Right atrium auricular region (tissue), 2 donors: ENCODE results near the gene UBE3C. TPM values are rescaled to one million over a fixed set of nuclear protein-coding genes. Genes with fewer than 3 reads are reported as not detected.

Source experiments
- DNase-seq: peaks from one replicate; pipeline ENCODE4 v3.0.0-alpha.2; 2019; ENCODE audit warnings: low spot score
- H3K27ac ChIP-seq, 2 donors: fragments of 200-600 bp; sonication (generic); 1 replicate in 1 of 2; 2 replicates in 1 of 2; pipeline ENCODE4 v1.5.1; 2016 to 2019
- H3K27me3 ChIP-seq, 2 donors: fragments of 200-600 bp; sonication (generic); one replicate each; pipeline versions ENCODE4 v1.5.1 to v1.6.0; 2017 to 2019
- H3K36me3 ChIP-seq: fragments of 200-600 bp; sonication (generic); one replicate; pipeline ENCODE4 v1.5.1; 2016
- H3K4me1 ChIP-seq, 2 donors: fragments of 200-600 bp; sonication (generic); one replicate each; pipeline versions ENCODE4 v1.5.1 to v1.6.0; 2017 to 2019
- H3K4me3 ChIP-seq, 2 donors: fragments of 200-600 bp; sonication (generic); 1 replicate in 1 of 2; 2 replicates in 1 of 2; pipeline ENCODE4 v1.5.1; 2017 to 2019; ENCODE audit warnings: mild to moderate bottlenecking in 1 of 2, moderate library complexity in 1 of 2
- H3K9me3 ChIP-seq, 2 donors: fragments of 200-600 bp; sonication (generic); one replicate each; pipeline ENCODE4 v1.5.1; 2019
- total RNA-seq, 2 donors: library from RNA; depleted of rRNA; stranded (reverse); fragments of >200 nt; gene quantifications; one replicate each; pipeline ENCODE4 v1.1.0, GENCODE V29; 2016
- TF ChIP-seq, protein P1 (sequence below), 2 donors: fragments of 200-600 bp; sonication (generic); IDR thresholded peaks; one replicate each; pipeline ENCODE4 v1.5.1; 2019; ENCODE audit warnings: antibody characterized with exemption in 2 of 2

The UBE3C gene
- total RNA-seq, 2 donors from 2014 or later: 53.3 to 60.8 TPM

DNA sequence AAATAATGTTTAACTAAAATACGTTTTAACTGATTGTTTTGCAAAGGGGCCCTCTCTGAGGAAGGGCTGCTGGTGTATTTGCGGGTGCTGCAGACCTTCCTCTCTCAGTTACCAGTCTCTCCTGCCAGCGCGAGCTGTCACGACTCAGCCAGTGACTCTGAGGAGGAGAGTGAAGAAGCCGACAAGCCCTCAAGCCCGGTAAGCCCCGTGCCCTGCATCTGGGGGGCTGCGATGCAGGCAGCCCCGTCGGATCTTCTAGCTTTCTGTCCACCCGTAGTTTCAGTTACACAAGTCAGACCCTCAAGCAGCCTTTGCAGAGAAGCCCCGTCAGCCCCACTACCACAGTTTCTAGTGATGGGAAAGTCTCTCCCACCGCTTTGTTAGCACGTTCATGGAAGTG, 45.1 kb downstream of the UBE3C start:
- TF ChIP-seq, protein P1, sequence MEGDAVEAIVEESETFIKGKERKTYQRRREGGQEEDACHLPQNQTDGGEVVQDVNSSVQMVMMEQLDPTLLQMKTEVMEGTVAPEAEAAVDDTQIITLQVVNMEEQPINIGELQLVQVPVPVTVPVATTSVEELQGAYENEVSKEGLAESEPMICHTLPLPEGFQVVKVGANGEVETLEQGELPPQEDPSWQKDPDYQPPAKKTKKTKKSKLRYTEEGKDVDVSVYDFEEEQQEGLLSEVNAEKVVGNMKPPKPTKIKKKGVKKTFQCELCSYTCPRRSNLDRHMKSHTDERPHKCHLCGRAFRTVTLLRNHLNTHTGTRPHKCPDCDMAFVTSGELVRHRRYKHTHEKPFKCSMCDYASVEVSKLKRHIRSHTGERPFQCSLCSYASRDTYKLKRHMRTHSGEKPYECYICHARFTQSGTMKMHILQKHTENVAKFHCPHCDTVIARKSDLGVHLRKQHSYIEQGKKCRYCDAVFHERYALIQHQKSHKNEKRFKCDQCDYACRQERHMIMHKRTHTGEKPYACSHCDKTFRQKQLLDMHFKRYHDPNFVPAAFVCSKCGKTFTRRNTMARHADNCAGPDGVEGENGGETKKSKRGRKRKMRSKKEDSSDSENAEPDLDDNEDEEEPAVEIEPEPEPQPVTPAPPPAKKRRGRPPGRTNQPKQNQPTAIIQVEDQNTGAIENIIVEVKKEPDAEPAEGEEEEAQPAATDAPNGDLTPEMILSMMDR (IDR thresholded peaks at IDR 0.05): no peak

DNA sequence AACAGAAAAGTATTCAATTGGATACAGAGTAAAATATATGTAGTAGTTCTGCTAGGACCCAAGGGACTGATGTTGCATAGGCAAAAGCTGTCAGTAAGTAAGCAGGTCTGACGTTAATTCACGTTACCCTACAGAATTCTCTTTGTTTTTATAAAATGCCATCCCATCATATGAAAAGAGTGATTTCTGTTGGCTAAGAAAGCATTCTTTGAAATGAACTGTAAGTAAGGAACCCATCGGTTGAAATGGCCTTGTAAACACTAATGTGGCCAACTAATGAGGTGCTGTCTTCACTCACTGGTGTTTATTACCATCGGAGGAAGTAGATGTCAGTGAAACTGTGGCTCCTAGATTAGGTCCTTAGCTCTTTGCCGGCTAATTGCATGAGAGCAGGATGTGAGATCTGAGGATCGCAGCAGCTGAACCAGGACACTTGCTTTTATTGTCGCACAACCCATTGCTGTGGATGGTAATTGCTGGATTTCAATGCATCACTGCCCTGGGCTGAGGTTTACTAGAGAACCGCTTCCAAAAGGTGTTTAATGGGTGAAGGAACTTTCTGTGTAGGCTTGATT, 49.5 kb downstream of the UBE3C start:
- H3K4me3 ChIP-seq: no peak overlapping the region
- no peaks in the 10 kb centered on the region for H3K4me1 ChIP-seq
- DNase-seq: no peak
- no peak overlapping the region for H3K27ac ChIP-seq
- no peaks in the 10 kb centered on the region for H3K27me3 ChIP-seq
- H3K9me3 ChIP-seq: no peaks in the 10 kb centered on the region
- TF ChIP-seq, protein P1 (IDR thresholded peaks at IDR 0.05): no peak
- peaks cover 93% of the 10 kb centered on the region for H3K36me3 ChIP-seq

More for the DNA sequence above, 45.1 kb downstream of the UBE3C start:
- no peak for DNase-seq
- no peak overlapping the region for H3K4me3 ChIP-seq
- no peak overlapping the region for H3K27ac ChIP-seq
- H3K4me1 ChIP-seq: no peaks in the 10 kb centered on the region
- no peaks in the 10 kb centered on the region for H3K9me3 ChIP-seq
- H3K36me3 ChIP-seq: peaks cover 86% of the 10 kb centered on the region
- no peaks in the 10 kb centered on the region for H3K27me3 ChIP-seq

- Histone ChIP-seq H3K27ac (no peak overlapping the region), H3K36me3 (peaks cover 84% of the 10 kb centered on the region), H3K4me3 (no peak overlapping the region), H3K4me1 (no peaks in the 10 kb centered on the region), H3K27me3 (no peaks in the 10 kb centered on the region), H3K9me3 (no peaks in the 10 kb centered on the region)
- TF ChIP-seq, protein P1 (IDR thresholded peaks at IDR 0.05): no peak
- no peak for DNase-seq
Observed at GRCh38 chr7:157189405-157189804, 50.7 kb downstream of the UBE3C start.

DNA sequence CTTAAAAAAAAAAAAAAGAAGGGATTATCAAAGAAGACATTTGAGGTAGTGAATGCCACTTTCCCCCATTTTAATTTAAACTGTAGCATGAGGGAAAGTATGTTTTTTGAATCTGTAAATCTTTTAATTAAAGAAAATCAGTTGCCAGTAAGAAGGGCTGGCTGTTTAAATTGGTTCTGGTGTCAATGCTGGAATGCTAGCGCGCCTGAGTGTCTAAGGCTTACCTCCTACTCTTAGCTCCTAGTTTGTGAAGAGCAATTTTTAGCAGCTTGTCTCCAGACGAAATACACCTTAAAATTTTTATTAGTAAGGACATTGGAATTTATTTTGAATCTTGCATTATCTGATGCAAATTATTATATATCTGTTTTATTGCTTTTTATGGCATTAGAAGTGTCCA, 54.1 kb downstream of the UBE3C start:
- peaks cover 70% of the 10 kb centered on the region for H3K36me3 ChIP-seq
- TF ChIP-seq, protein P1 (IDR thresholded peaks at IDR 0.05): no peak

GRCh38 chr7:157193274-157193673, 54.5 kb downstream of the UBE3C start:
- no peaks in the 10 kb centered on the region for H3K9me3 ChIP-seq
- H3K27me3 ChIP-seq: no peaks in the 10 kb centered on the region
- peaks cover 70% of the 10 kb centered on the region for H3K36me3 ChIP-seq
- no peak overlapping the region for H3K27ac ChIP-seq
- DNase-seq: no peak
- H3K4me3 ChIP-seq: no peak overlapping the region
- TF ChIP-seq, protein P1 (IDR thresholded peaks at IDR 0.05): no peak
- H3K4me1 ChIP-seq: no peaks in the 10 kb centered on the region

More for the DNA sequence above, 54.1 kb downstream of the UBE3C start:
- Histone ChIP-seq H3K4me1 (no peaks in the 10 kb centered on the region), H3K4me3 (no peak overlapping the region), H3K27ac (no peak overlapping the region), H3K9me3 (no peaks in the 10 kb centered on the region), H3K27me3 (no peaks in the 10 kb centered on the region)
- no peak for DNase-seq

DNA sequence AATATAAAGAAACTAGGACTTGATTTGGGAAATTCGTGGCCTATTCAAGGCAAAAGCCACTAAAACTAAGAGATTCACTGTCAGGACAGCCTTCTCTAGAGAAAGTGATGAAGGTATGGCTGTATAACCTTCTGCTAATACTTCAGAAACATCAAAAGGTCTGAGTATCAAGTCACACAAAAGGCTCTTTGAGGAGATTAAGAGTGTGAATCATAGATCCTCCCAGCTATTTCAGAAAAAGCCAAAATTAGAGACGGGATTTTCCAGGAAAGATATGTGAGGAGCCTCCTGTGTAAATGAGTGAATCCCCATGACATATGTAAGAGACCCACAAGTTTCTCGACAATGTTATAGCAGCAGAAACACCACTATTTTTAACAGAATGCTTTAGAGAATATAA, 56.2 kb downstream of the UBE3C start:
- Histone ChIP-seq H3K9me3 (no peaks in the 10 kb centered on the region), H3K36me3 (peaks cover 67% of the 10 kb centered on the region), H3K4me1 (no peaks in the 10 kb centered on the region), H3K27me3 (no peaks in the 10 kb centered on the region), H3K4me3 (no peak overlapping the region), H3K27ac (no peak overlapping the region)
- TF ChIP-seq, protein P1 (IDR thresholded peaks at IDR 0.05): no peak
- DNase-seq: no peak
